ENCODE results near the gene PPP2R5B.
A peak's percentile ranks its signal among the peaks of the same experiment; 100 is the strongest.

GRCh38 chr11:64887234-64887756 lies 37.2 kb upstream of the PPP2R5B start:
- TF ChIP-seq GABPA (IDR thresholded peaks at IDR 0.05; ENCODE audit: low read depth) = no peak
- no peak for TF ChIP-seq CTCF (IDR thresholded peaks at IDR 0.05; ENCODE audit: insufficient read depth, low read length)
- no peak for TF ChIP-seq POLR2AphosphoS5 (IDR thresholded peaks at IDR 0.05; ENCODE audit: low read depth)
- TF ChIP-seq SPI1 (IDR thresholded peaks at IDR 0.05; ENCODE audit: borderline replicate concordance, low read depth) = 0 out of 2 replicates have a peak, but pooled peaks have one; percentile 27
- TF ChIP-seq REST (IDR thresholded peaks at IDR 0.05; ENCODE audit: insufficient replicate concordance, low read depth) = no peak
